EH (cell line): ENCODE data around the gene CFAP46.

Experiments used
- DNase-seq: peaks from one replicate; pipeline ENCODE4 v3.0.0-alpha.2; 2015; ENCODE audit warnings: low read depth

The CFAP46 gene

GRCh38 chr10:132861884-132862461 lies 80.4 kb downstream of the CFAP46 start:
- DNase-seq: no peak

DNA sequence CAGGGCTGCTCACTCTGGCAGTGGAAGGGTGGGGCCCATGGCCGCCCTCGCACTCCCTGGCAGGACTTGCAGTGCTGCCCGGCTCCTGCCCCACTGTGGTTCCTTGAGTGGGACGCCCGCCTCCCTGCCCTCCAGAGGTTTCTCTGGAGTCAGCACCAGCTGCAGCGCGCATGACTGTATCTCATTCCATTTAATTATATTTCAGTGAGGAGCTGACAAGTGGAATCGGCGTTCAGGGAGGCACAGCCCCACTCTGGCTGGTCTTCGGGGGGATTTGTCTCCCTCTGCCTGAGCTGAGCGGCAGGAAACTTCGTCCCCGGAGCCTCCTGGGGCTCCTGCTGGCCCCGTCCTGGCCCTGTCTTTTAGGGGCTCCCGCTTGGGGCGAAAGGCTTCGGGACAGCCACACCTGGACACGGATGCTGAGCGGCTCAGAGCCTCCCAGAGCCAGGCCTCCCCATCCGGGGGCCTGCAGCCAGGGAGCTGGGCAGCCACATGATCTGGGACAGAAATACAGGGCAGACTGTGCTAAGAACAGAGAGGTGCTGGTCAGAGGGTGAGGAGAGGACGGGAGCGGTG lies 81.2 kb downstream of the CFAP46 start:
- DNase-seq: no peak

GRCh38 chr10:132860532-132860931 lies 81.8 kb downstream of the CFAP46 start:
- DNase-seq: no peak

DNA sequence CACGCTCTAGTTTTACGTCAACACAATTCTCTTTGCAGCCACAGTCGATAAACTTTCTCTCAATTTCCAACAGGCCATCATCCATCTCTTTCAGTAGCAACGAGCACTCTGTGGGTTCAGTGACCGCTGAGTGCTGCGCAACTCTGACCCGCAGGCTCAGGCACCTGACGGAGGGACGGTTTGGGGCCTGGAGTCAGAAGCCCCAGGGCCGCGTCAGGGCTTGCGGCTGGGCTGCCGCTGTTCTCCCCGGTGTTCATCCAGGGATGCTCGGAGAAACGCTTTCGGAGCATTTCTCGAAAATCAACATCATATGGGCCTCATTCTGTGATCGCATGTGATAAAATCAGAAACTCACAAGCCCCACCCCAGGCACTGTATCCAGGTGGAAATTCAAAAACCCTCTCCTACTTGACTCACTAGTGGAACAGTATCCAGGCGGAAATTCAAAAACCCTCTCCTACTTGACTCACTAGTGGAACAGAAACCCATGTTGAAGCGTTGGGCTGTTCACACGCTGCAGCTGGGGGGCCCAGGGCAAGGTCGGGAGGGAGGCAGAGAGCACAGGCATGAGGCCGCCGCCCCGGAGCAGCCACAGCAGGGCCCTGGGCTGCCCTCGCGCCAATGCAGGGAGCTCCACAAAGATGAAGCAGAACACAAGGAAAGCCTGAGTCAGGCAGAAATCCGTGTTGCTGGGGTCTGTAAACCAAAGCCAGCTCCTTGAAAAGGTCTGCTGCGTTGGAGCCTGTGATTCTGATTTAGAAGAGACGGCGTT lies 83.1 kb downstream of the CFAP46 start:
- DNase-seq: no peak

DNA sequence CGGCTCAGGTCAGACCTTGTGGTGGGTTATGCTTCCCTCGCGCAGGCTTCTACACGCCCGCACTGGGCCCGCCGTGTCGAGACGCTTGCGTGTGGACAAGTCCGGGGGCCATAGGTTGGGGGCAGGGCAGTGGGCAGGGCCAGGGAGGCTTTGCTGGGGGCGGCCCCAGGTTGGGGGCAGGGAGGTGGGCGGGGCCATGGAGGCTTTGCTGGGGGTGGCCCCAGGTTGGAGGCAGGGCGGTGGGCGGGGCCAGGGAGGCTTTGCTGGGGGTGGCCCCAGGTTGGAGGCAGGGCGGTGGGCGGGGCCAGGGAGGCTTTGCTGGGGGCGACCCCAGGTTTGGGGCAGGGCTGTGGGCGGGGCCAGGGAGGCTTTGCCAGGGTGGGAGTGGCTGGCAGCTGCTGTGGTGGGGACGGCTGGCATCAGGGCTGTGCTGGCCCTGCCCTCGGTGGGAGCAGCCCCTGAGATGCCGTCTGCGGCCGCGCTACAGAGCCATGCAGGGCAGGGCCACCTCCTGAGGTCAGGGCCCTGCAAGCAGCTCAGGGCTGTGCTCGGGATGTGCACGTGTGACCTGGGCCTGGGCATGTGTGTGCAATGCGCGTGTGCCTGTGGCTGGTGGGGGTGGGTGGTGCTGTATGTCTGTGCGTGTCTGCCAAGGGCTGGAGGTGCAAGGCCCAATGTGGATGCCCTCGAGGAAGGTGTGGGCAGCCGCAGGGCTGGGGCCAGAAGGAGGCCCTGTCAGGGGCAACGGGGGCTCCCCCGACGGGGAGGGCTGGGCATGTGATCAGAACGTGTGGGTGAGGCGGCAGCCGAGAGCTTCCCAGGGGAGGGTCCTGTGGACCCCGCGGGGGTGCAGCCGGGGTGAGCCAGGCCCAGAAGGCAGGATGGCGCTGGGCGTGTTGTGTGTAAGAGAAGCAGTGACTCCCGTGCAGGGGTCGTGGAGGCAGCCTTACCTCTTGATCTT lies 84.0 kb downstream of the CFAP46 start:
- DNase-seq: no peak

GRCh38 chr10:132856869-132857524 lies 85.4 kb downstream of the CFAP46 start:
- no peak for DNase-seq

DNA sequence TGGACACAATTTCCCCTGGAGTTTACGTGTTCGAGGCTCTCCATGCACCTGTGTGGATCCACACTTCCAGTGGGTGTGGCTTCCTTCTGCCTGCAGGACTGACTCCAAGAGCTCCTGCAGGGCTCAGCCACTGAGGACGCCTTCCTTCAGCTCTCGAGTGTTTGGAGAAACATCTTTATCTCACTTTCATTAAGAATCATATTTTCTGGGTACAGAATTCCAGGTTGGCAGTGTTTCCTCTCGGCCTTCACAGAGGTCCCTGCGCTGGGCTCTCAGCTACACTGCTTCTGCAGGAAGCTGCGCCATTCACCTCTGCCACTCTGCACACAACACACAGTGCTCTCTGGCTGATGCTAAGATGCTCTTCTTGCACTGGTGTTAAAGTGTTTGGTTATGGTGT lies 86.5 kb downstream of the CFAP46 start:
- no peak for DNase-seq

- no peak for DNase-seq
These were observed 90.9 kb downstream of the CFAP46 start for GRCh38 chr10:132851451-132851850.

- no peak for DNase-seq
These were observed 91.5 kb downstream of the CFAP46 start for GRCh38 chr10:132850896-132851295.

- no peak for DNase-seq
These were observed 92.1 kb downstream of the CFAP46 start for GRCh38 chr10:132850246-132850645.

DNA sequence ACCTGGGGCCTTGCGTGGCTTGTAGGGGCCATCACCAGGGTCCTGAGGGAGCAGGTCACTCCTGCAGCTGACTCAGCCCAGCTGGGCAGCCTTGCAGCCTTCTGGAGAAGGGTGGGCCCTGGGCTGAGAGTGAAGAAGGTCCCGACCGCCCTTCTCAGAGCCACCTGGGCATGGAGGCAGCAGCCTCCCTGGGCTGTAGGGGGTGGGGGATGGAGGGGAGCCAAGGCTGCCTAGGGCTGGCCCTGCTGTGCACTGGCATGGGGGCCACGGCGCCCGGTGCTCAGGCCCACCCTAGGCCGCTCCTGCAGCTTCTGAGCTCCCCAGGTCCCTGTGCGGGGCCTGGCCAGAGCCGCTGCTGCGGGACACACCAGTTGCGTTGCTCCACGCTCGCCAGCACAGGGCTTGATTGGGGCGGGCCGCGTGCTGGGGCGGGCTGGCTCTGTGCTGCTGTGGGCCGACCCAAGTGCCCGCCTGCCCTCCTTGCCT lies 92.8 kb downstream of the CFAP46 start:
- no peak for DNase-seq

DNA sequence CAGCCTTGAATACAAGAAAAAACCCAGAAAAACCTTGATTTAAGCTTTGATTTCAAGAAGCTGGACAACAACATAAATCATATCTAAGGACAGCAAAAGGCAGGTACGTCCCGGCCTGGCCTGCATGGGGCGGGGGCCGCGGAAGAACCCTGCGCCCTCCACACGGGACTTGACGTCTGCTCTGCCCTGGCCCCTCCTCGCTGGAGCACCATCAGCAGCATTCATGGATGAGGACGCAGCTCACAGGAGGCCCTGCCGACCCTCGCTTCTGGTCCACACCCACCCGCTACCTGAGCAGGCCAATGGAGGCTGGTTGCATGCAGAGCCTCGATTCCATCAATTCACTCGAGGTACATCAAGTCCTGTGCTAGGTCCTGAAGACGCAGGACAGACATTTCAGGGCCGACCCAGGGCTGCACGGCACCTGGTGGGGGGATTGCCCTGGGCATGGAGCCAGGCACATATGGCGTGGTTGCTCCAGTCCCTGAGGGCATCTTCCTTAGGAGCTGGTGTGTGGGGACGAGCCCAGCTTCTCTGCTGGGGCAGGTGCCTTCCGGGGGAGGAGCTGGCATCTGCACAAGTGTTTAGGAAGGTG lies 93.3 kb downstream of the CFAP46 start:
- no peak for DNase-seq

- no peak for DNase-seq
These were observed 94.1 kb downstream of the CFAP46 start for GRCh38 chr10:132848291-132848701.

- DNase-seq: no peak
These were observed 94.5 kb downstream of the CFAP46 start for GRCh38 chr10:132847856-132848255.

GRCh38 chr10:132847416-132847777 lies 95.0 kb downstream of the CFAP46 start:
- DNase-seq: no peak

GRCh38 chr10:132846631-132847415 lies 95.5 kb downstream of the CFAP46 start:
- DNase-seq: no peak

DNA sequence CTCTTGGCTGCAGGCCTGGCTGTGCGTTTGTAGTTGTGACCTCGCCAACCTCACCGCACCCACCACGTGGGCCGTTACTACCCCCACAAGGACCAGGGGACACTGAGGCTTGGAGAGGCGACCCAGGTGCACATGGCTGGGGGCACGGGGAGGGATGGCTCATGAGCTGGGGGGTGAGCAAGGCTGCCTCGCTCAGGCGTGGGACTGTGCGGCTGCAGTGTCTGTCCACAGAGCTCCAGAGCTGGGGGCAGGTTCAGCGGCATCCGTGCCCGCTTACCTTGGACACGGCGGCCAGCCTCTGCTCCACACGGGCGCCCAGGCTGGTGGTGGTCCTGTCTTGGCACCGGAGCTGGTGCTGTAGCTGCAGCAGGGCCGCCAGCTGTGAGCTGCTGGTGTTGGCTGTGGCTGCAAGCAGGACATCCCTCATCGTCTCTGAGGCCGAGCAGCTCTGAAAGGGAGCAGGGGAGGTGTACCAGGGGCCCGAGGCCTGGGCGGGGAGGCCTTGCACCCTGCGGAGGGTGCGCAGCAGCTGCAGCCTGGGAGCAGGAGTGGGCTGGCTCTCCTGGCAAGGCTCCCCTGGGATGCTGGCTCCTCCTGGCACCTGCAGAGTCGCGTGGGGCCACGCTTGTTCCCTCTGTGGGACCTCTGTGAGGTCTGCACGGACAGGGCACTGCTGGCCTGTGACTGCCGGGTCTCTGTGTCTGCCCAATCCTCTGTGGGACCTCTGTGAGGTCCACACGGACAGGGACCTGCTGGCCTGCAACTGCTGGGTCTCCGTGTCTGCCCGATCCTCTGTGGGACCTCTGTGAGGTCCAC lies 96.4 kb downstream of the CFAP46 start:
- DNase-seq: no peak

- no peak for DNase-seq
These were observed 97.3 kb downstream of the CFAP46 start for GRCh38 chr10:132845041-132845551.

GRCh38 chr10:132844069-132844809 lies 98.1 kb downstream of the CFAP46 start:
- no peak for DNase-seq
